PC-9 (cell line): ENCODE measurements around the gene GSTP1. TPM values are rescaled to one million over a fixed set of nuclear protein-coding genes. Genes with fewer than 3 reads are reported as not detected.

ENCODE experiments used
- Bru-seq: library from RNA; stranded (reverse); fragments of 400-500 nt; gene quantifications from one replicate; lab custom pipeline; 2021; lab: Mats Ljungman, UMichigan
- BruChase-seq, 2 experiments: library from RNA; stranded (reverse); fragments of 400-500 nt; gene quantifications; one replicate each; lab custom pipeline; 2021; lab: Mats Ljungman, UMichigan
- BruUV-seq: library from RNA; stranded (reverse); fragments of 400-500 nt; replicated peaks from 2 replicates; lab custom pipeline; 2021; lab: Mats Ljungman, UMichigan
- CTCF ChIA-PET: fragments of 300-600 bp; sonication (Branson Sonifier 250); formaldehyde crosslinking; loops from one replicate; lab custom pipeline; 2022; ENCODE audit warnings: antibody characterized with exemption; lab: Charles Lee
- POLR2A ChIA-PET: fragments of 300-600 bp; sonication (Branson Sonifier 250); formaldehyde crosslinking; loops from one replicate; lab custom pipeline; 2022; ENCODE audit warnings: antibody characterized with exemption; ENCODE audit not compliant: unreplicated experiment; lab: Charles Lee
- DNase-seq, 2 experiments: peaks; one replicate each; pipeline versions ENCODE4 v3.0.0 to v3.0.0-alpha.2; 2015 to 2022; ENCODE audit warnings: mixed read lengths in 1 of 2
- H2AFZ ChIP-seq: fragments of 200-600 bp; sonication (generic); 2 replicates; pipeline ENCODE4 v1.8.1; 2017; ENCODE audit warnings: antibody characterized with exemption
- H3F3A ChIP-seq: fragments of 200-600 bp; sonication (generic); 2 replicates; pipeline ENCODE4 v1.8.1; 2017; ENCODE audit warnings: antibody characterized with exemption, mild to moderate bottlenecking, low read depth; ENCODE audit not compliant: insufficient read depth
- H3K27ac ChIP-seq: fragments of 200-600 bp; sonication (generic); 2 replicates; pipeline ENCODE4 v1.6.1; 2016; ENCODE audit warnings: mixed run types
- H3K27me3 ChIP-seq: fragments of 200-600 bp; sonication (generic); 2 replicates; pipeline ENCODE4 v1.6.1; 2016; ENCODE audit warnings: low read depth, mixed run types; ENCODE audit not compliant: insufficient read depth
- H3K36me3 ChIP-seq: fragments of 200-600 bp; sonication (generic); 2 replicates; pipeline ENCODE4 v1.6.1; 2016; ENCODE audit warnings: low read depth, mixed run types
- H3K4me1 ChIP-seq: fragments of 200-600 bp; sonication (generic); replicated peaks from 2 replicates; pipeline ENCODE4 v1.6.1; 2016; ENCODE audit warnings: mixed run types; ENCODE audit not compliant: insufficient read depth
- H3K4me2 ChIP-seq: fragments of 200-600 bp; sonication (generic); 2 replicates; pipeline ENCODE4 v1.6.1; 2017; ENCODE audit warnings: mixed run types
- H3K4me3 ChIP-seq: fragments of 200-600 bp; sonication (generic); 2 replicates; pipeline ENCODE4 v1.6.1; 2016; ENCODE audit warnings: mixed run types
- H3K79me2 ChIP-seq: fragments of 200-600 bp; sonication (generic); 2 replicates; pipeline ENCODE4 v1.6.1; 2017; ENCODE audit warnings: low read depth, mixed run types
- H3K9me2 ChIP-seq: fragments of 200-600 bp; sonication (generic); 2 replicates; pipeline ENCODE4 v1.8.1; 2017; ENCODE audit warnings: mild to moderate bottlenecking; ENCODE audit not compliant: insufficient read depth
- H3K9me3 ChIP-seq: fragments of 200-600 bp; sonication (generic); 2 replicates; pipeline ENCODE4 v1.8.1; 2016; ENCODE audit warnings: low read depth; ENCODE audit not compliant: insufficient read depth
- H4K20me1 ChIP-seq: fragments of 200-600 bp; sonication (generic); 2 replicates; pipeline ENCODE4 v1.8.1; 2017; ENCODE audit not compliant: insufficient read depth
- EZH2 ChIP-seq: fragments of 200-600 bp; sonication (generic); IDR thresholded peaks from 2 replicates; pipeline ENCODE4 v1.8.0; 2017; ENCODE audit warnings: antibody characterized with exemption, low read depth
- intact Hi-C: fragments of 100-400 bp; cut with micrococcal nuclease; formaldehyde crosslinking; loops from one replicate; pipeline ENCODE4 v1.10.0; 2022; ENCODE audit not compliant: unreplicated experiment
- long read RNA-seq: library from polyadenylated mRNA; stranded (forward); transcript quantifications from one replicate; pipeline ENCODE4 v2.0.0, GENCODE V29; 2022
- total RNA-seq: library from RNA; stranded (reverse); gene quantifications from 2 replicates; pipeline ENCODE4 v1.2.3, GENCODE V29; 2021
- TF ChIP-seq, protein P1 (sequence below): fragments of 200-600 bp; sonication (generic); conservative IDR thresholded peaks from 2 replicates; pipeline ENCODE4 v1.6.1; 2017; ENCODE audit warnings: mixed run types, antibody characterized with exemption, mild to moderate bottlenecking, moderate library complexity

The GSTP1 gene
- 2,063 and 2,645 TPM in 2 replicates for total RNA-seq
- percentile 98 among the genes with signal in this experiment for Bru-seq, nascent RNA
- percentile 98 among the genes with signal in this experiment for BruChase-seq, experiment 1, labeled RNA remaining after a 2-hour chase
- BruChase-seq, experiment 2, labeled RNA remaining after a 6-hour chase, result percentile 99 among the genes with signal in this experiment
- long read RNA-seq, transcript GSTP1-202 (7 exons, 961 nt), result major isoform, 1,560 of 1,765 reads
- long read RNA-seq, transcript GSTP1-203 (3 exons, 736 nt), result minor isoform, 12 of 1,765 reads
- long read RNA-seq, partial matches to known transcripts, result 141 of 1,765 reads
- long read RNA-seq, other reads (novel, unspliced or antisense), result 46 of 1,765 reads

DNA sequence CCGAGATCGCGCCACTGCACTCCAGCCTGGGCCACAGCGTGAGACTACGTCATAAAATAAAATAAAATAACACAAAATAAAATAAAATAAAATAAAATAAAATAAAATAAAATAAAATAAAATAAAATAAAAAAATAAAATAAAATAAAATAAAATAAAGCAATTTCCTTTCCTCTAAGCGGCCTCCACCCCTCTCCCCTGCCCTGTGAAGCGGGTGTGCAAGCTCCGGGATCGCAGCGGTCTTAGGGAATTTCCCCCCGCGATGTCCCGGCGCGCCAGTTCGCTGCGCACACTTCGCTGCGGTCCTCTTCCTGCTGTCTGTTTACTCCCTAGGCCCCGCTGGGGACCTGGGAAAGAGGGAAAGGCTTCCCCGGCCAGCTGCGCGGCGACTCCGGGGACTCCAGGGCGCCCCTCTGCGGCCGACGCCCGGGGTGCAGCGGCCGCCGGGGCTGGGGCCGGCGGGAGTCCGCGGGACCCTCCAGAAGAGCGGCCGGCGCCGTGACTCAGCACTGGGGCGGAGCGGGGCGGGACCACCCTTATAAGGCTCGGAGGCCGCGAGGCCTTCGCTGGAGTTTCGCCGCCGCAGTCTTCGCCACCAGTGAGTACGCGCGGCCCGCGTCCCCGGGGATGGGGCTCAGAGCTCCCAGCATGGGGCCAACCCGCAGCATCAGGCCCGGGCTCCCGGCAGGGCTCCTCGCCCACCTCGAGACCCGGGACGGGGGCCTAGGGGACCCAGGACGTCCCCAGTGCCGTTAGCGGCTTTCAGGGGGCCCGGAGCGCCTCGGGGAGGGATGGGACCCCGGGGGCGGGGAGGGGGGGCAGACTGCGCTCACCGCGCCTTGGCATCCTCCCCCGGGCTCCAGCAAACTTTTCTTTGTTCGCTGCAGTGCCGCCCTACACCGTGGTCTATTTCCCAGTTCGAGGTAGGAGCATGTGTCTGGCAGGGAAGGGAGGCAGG is at the start of gene GSTP1:
Gene GSTP1 (plus strand): TSS at position 566 of the 958 bp plus-strand sequence. CDS start 32 bp downstream, at position 598.
- ChIA-PET POLR2A (interaction anchor here (0.6 to 0.7 kb wide), 6 partner anchors 19 to 1863 kb away, joined by 3 to 7 read pairs (median 3); partner anchors contain the start of gene RNASEH2C), CTCF (interaction anchor here (0.6 to 1.9 kb wide), 3 partner anchors 11 to 232 kb away, joined by 3 to 7 read pairs (median 6); no protein-coding TSS in a partner anchor)
- Histone ChIP-seq H3K4me2 (peak within 1 kb of the TSS; percentile 94), H3K9me3 (no peaks in the 10 kb centered on the region), H3K36me3 (peaks cover 33% of the 10 kb centered on the region), H3F3A (peaks cover 81% of the 10 kb centered on the region), H3K4me1 (peaks cover 52% of the 10 kb centered on the region), H3K9me2 (no peaks in the 10 kb centered on the region), H3K27ac (peak within 1 kb of the TSS; percentile 69), H3K79me2 (peaks cover 26% of the 10 kb centered on the region), H3K4me3 (peak within 1 kb of the TSS; percentile 82), H2AFZ (peak within 1 kb of the TSS; percentile 71), H3K27me3 (no peaks in the 10 kb centered on the region), H4K20me1 (peaks cover 37% of the 10 kb centered on the region)
- BruUV-seq, result no TSS peak
- TF ChIP-seq, protein P1, sequence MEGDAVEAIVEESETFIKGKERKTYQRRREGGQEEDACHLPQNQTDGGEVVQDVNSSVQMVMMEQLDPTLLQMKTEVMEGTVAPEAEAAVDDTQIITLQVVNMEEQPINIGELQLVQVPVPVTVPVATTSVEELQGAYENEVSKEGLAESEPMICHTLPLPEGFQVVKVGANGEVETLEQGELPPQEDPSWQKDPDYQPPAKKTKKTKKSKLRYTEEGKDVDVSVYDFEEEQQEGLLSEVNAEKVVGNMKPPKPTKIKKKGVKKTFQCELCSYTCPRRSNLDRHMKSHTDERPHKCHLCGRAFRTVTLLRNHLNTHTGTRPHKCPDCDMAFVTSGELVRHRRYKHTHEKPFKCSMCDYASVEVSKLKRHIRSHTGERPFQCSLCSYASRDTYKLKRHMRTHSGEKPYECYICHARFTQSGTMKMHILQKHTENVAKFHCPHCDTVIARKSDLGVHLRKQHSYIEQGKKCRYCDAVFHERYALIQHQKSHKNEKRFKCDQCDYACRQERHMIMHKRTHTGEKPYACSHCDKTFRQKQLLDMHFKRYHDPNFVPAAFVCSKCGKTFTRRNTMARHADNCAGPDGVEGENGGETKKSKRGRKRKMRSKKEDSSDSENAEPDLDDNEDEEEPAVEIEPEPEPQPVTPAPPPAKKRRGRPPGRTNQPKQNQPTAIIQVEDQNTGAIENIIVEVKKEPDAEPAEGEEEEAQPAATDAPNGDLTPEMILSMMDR, result peak; percentile 78
- no peak for TF ChIP-seq EZH2
- intact Hi-C loops, result loop anchor here (1.0 to 5.0 kb wide), 6 partner anchors 23 to 341 kb away; partner anchors contain the start of genes CDK2AP2, NDUFV1, POLD4 and TMEM134
- peak; percentile 75 to 94 for DNase-seq

DNA sequence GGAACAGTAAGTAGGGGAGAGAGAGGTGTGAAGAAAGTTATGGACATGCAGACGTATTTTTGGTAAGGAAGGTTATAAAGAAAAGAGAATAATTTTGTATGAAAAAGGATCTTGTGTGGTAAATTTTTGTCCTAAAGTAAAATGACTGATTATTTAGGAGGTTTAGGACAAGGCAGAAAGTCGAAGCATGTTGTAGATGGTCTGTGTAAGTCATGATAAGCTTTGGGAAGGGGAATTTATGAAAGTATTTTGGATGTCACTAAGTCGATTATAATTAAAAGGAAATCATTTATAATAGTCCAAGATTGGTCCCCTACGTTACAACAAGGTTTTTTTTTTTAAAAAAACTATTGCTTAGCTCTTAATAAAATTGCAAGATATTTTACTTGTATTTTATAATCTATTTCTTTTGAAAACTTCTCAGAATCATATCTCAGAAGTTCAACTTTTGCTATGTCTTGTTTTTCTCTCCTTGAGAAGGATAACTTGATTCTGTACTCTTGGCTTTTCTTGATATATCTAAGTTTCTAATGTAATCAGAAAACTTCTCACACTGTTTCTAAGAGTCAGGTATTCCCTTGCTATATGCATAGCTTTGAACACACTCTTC is 49.4 kb upstream of the GSTP1 start:
- intact Hi-C loops, result no loop called here
- DNase-seq, result no peak
- H3K27ac ChIP-seq, result no peak overlapping the region

More for the DNA sequence above, 49.4 kb upstream of the GSTP1 start:
- Histone ChIP-seq H3K9me2 (no peaks in the 10 kb centered on the region), H4K20me1 (no peaks in the 10 kb centered on the region), H3F3A (no peaks in the 10 kb centered on the region), H3K27me3 (no peaks in the 10 kb centered on the region), H3K9me3 (peaks cover 29% of the 10 kb centered on the region; the same call in 1 of the 2 replicates), H3K4me1 (peaks cover 7% of the 10 kb centered on the region), H3K36me3 (no peaks in the 10 kb centered on the region), H3K4me2 (no peak overlapping the region), H2AFZ (no peak overlapping the region), H3K4me3 (no peak overlapping the region), H3K79me2 (no peaks in the 10 kb centered on the region)
- BruUV-seq, result no TSS peak
- ChIA-PET POLR2A (no interaction called here), CTCF (no interaction called here)
- TF ChIP-seq EZH2, result no peak
- TF ChIP-seq, protein P1, result no peak
